ENCODE data around the gene SLC38A1.

DNA sequence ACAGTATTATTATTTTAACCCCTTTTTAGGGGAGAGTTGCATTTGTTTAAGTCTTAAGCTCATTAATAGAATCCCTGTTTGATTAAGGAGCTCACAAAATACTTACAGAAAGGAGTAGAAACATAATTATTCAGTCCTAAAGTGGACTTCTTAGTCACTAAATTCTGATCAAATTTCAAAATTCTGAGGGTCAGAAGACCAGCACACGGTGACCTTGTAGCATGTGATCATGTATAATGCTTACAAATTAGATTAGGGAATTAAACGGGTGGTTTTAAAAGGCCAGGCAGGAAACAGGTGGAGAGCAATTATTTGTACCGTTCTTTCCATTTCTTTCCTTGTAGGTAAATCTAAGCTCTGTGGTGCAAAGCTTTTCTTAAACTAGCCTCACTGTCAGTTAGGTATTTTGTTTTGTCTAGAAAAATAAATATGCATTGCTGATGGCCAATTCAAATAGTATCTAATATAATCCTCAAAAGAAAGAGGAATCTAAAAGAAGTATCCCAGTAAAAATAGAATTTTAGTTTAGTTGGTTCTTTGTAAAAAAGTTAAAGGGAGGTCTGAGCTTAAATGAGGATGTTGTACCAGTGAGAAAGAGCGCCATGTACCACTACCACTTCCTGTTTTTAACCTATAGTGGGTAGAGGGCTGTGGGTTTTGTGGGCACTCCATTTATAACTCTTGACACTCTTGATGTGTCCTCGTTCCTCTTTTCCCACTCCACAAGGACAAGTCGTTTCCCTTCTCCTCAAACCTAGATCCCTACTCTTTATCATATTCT, 51.1 kb downstream of the SLC38A1 start:
- TF ChIP-seq SIN3A (IDR thresholded peaks at IDR 0.05; ENCODE audit: borderline replicate concordance, insufficient read depth, low read length): no peak
- TF ChIP-seq TAF1 (IDR thresholded peaks at IDR 0.05; ENCODE audit: borderline replicate concordance, insufficient read depth, low read length): no peak
